Middle frontal gyrus (tissue), 1 donor: ENCODE data around the gene ERH.

Experiments
- DNase-seq: peaks from one replicate; pipeline ENCODE4 v3.0.0-alpha.2; 2015; ENCODE audit warnings: low spot score; ENCODE audit errors: extremely low spot score

Gene ERH

GRCh38 chr14:69356903-69357543 is 41.1 kb downstream of the ERH start:
- DNase-seq, result no peak

DNA sequence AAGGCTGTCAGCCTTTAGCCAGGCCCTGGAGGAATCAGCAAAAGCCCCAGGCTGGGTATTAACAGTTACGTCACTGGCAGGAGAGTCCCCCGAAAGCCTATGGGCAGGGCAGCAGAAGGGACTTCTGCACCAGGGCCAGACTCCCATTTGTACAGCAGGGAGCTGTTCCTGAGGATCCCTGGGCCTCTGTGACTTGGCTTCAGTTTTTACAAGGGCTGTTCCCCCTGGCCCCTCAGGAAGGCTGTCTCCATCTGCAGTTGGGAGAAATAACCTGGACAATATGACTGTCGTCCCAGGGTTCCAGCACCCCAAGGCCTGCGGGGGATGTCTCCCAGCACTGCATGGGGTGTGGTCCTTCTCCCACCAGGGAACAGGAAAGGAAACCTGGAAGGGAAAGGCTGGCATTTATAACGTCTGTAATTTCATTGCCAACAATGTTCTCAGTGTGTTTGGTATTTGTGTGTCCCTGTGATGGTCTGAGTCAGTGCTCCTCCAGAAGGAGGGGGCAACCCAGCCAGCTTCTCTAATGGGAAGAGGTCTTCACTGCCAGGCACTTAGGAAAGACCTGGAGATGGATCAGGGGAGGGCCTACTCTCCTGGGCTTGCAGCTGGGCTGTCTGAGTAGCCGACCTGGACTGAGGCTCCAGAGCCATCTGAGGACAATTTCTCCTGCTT is 42.4 kb downstream of the ERH start:
- no peak for DNase-seq

DNA sequence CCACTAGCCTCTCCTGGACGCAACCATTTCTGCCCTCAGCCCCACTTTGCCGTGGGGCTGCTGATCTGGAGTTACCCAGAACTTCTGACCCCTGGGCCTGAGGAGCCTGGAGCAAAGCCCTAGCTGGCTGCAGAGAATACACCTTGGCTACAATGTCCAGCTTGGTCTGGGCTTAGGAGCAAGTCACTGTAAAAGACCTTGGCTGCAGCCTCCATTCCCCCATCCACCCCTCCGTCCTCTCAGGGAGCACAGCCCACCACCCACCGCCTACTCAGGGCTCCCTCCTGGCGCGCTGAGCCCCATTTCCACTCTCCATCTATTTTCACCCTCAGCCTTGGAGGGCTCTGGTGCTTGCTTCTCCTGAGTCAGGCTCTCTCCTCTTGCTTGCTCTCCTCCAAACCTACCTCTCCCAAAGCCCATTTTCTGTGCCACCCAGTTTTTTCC is 42.9 kb downstream of the ERH start:
- DNase-seq, result no peak

- DNase-seq, result no peak
Observed at GRCh38 chr14:69354383-69355153, 43.5 kb downstream of the ERH start.

GRCh38 chr14:69353168-69353567 is 44.9 kb downstream of the ERH start:
- no peak for DNase-seq

DNA sequence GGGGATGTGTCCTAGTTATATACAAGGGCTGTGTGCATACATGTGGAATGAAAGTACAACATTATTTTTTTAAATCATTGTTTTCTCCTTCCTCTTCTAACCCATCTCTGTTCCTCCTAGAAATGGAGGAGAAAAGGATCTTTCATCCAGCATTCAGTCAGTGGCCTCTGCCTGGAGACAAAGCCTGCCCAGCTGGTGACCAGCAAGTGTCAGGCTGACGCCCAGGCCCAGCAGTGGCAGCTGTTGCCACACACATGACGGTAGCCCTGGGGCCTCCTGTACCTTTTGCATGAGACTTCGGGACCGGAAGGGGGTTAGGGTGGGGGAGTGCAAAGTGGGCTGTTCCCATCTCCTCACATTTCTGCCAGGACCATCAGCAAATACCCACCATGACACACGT is 46.2 kb downstream of the ERH start:
- no peak for DNase-seq

DNA sequence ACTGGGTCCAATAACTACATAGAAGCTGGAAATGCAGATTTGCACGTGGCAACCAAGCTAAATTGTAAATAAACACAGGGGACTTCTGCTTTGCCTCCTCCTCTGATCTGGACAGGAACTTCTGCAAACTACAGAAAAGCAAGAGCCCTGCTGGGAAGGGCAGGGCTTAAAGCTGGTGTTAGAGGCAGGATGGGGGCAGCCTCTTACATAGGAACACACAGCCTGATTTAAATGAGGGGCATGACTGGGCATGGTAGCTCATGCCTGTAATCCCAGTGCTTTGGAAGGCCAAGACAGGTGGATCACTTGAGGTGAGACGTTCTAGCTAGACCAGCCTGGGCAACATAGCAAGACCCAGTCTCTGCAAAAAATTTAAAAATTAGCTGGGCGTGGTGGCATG is 46.7 kb downstream of the ERH start:
- DNase-seq, result no peak

DNA sequence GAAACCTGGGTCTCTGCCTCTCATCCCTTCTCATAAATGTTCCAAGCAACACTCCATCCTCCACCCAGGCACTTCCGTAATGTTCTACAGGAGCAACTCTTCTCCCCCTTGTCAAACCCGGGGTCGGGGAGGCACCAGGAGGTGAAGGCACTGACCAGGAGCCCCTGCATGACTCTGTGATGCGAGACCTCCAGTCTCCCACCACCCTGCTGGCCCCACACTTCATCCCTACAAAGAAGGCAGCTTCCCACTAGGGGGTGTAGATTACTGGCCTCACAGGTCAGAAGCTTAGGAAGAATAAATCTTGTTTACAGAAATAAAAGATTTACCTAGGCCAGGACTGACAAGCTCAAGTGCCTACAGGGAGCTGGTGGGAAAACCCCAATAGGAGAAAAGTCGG is 47.2 kb downstream of the ERH start:
- DNase-seq, result no peak

DNA sequence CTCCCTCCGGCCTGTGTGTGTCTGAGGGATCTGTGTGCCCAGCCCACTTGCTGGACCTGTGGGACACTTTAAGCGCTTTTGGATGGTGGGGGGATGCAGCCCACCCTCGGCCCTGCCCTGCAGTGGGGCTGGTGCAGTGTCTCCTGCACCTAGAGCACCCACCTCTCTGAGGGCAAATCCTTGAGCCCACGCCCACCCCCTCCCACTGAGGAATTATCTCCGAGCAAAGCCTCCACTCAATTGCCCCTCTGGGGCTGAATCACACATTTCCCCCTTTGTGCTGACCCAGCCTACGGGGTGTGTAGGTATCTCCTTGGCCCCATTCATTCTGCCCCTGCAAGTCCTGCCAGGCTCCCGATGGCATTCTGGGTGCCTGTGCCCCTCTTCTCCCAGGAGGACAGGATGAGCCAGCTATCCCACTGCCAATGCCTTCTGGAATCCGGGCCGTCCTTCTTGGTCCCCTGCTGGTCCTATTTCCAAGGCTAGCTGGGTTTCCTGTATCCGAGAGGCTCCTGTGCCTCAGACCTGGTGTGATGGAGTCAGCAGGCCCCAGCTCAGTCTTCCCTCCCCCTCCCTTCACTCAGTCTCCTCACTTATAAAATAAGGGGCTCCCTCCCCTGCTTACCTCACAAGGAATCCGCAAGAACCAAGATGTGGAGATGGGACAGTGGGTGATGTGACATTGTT is 48.9 kb downstream of the ERH start:
- no peak for DNase-seq

DNA sequence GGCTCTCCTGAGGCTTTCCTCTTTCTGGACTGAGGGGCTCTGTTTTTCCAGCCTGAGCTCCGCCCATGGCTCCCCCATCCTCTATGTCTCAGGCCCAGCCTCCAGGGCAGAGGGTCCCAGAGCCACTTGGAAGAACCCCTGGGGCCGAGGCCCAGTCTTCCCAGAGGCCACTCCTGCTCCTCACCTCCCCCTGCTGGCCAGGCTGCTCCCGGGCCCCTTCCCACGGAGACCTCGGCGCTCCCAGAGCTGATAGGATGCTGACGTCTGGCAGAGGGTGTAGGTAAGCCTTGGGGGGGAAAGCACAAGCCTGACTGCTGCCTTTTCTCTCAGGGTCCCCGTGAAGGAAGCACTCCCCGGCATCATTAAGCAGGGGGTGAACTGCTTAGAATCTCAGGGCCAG is 51.4 kb downstream of the ERH start:
- DNase-seq, result no peak

DNA sequence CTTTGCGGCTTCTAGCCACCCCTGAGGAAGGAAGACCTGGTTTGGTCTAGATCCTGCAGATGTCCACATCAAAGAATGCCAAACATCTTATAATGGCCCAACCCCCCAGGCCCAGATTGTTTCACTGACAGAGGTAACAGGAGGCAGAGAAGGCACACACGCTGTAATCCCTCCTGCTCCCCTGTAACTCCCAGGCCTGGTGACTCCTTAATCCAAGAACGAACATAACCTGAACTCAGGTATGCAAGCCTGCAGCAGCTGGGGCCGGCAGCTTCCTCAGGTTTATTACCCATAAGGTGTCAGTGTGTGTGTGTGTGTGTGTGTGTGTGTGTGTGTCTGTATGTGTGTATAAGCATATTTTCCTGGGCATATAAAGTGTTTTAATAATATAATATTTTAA is 52.7 kb downstream of the ERH start:
- no peak for DNase-seq

- DNase-seq, result no peak
Observed at GRCh38 chr14:69344171-69344570, 53.9 kb downstream of the ERH start.

- no peak for DNase-seq
Observed at GRCh38 chr14:69342928-69343525, 55.1 kb downstream of the ERH start.

DNA sequence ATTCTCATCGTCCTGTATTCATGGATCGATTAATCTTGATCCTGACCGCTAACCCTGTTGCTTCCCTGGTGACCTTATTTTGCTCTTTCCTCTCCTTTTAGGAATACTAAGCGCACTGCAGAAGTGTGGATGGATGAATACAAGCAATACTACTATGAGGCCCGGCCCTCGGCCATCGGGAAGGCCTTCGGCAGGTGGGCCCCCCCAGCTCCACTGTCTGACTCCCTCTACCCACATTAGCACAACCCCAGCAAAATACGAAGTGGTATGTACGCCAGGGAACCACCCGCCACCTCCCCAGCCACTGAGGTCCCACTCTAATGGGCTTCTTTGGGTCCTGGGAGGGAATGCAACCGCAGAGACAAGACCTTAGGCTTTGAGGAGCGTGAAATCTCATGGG is 58.7 kb downstream of the ERH start:
- no peak for DNase-seq

- DNase-seq, result no peak
Observed at GRCh38 chr14:69337984-69338383, 60.1 kb downstream of the ERH start.

DNA sequence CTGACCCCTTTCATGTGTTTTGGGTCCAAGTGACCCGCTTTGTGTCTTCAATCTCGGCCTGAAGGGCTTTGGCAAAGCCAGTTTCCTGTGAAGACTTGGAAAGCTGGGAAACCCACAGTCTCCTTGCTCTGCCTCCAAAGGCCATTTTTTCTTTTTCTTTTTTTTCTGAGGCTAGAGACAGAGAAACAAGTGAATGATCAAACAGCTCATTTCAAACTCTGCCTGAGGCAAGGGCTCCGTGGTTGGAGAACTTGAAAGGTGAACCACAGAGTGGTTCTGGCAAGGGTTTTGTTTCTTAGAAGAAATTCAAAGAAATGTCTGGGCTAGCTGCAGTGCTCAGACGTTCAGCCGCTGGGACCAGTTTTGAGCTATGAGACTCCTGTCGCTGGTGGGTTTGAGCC is 62.7 kb downstream of the ERH start:
- DNase-seq, result no peak

GRCh38 chr14:69334576-69334975 is 63.5 kb downstream of the ERH start:
- no peak for DNase-seq

GRCh38 chr14:69333791-69334337 is 64.2 kb downstream of the ERH start:
- DNase-seq, result no peak

DNA sequence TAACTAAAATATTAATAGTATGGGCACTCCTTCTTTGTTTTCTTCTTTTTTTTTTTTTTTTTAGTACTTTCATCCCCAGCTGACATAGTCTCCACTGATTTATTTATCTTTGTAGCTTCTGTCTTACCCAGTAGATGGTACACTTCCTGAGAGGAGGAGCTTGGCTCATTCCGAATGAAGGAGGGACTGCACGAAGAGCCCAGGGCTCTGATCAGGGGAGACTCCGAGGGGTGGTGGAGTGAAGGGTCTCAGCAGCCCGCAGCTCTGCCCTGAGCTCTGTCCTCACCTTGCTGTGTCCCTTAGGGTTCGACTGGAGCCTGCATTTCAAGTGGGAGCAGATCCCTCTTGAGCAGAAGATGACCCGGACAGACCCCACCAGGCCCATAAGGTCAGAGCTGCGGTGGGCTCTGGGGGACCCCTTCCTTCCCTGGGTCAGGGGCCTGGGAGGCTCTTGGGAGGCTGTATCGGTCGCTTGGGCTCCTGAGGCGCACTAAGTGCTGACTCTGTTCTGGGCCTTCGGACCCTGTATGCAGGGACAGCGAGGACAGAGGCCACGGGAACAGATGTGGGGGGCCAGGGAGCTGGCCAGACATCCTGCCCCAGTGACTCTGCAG is 65.2 kb downstream of the ERH start:
- no peak for DNase-seq

DNA sequence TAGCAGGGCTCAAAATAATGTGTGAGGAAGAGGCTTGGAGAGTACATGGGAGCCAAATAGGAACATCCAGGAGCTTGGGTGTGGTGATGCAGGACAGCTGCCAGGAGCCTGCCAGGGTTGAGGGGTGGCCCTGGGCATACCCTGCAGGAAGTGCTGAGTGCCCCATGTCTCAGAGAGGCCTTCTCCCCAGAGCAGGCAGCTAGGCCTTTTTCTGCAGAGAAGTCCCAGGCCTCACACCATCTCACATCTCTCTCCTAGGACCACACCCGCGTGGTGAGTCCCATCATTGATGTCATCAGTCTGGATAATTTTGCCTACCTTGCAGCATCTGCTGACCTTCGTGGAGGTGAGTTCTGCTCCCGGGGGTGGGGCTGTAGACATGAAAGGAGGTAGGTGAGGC is 66.9 kb downstream of the ERH start:
- no peak for DNase-seq
